GM12891 (cell line): ENCODE data around the gene OAS2.

Source experiments
- DNase-seq: peaks from one replicate; pipeline ENCODE4 v3.0.0; 2011; ENCODE audit warnings: low spot score; ENCODE audit not compliant: insufficient read length
- FAIRE-seq: peaks from 2 replicates; lab custom pipeline; 2011; peaks lifted over from hg19 to GRCh38; lab: Jason Lieb, UNC
- PAX5 ChIP-seq: IDR thresholded peaks from 2 replicates; pipeline ENCODE4 v1.6.1; 2011; ENCODE audit warnings: low read length, moderate library complexity, mild to moderate bottlenecking; ENCODE audit not compliant: insufficient read depth, severe bottlenecking
- POLR2A ChIP-seq: IDR thresholded peaks from 2 replicates; pipeline ENCODE4 v1.6.1; 2011; ENCODE audit warnings: low read depth, low read length, control low read depth
- POLR2AphosphoS5 ChIP-seq: IDR thresholded peaks from 2 replicates; pipeline ENCODE4 v1.6.1; 2011; ENCODE audit warnings: low read depth, low read length, control low read depth
- POU2F2 ChIP-seq: IDR thresholded peaks from 2 replicates; pipeline ENCODE4 v1.6.1; 2011; ENCODE audit warnings: low read depth, mild to moderate bottlenecking, control low read depth, low read length, moderate library complexity
- SPI1 ChIP-seq: IDR thresholded peaks from 2 replicates; pipeline ENCODE4 v1.6.1; 2011; ENCODE audit warnings: low read depth, low read length, control low read depth
- TAF1 ChIP-seq: IDR thresholded peaks from 2 replicates; pipeline ENCODE4 v1.6.1; 2011; ENCODE audit warnings: low read depth, low read length, control low read depth

Gene OAS2

DNA sequence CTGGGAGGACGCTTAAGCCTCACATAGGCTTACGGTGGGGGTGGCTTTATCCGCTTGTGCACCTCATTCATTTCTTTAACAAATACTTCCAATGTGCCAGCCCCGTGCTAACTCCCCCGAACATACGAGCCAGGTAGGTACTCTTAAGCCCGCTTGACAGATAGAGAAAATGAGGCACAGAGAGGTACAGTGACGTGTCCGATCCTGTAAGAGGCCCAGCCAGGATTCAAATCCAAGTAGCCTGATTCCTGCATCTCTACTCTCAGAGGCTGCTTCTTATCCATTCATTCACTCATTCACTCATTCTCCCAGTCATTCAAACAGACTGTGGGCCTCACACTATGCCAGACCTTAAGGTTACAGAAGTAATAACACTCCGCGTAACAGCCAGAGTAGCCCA, 39.6 kb upstream of the OAS2 start:
- FAIRE-seq = no peak

GRCh38 chr12:112939761-112940381, 38.4 kb upstream of the OAS2 start:
- FAIRE-seq = peak; percentile 88
- DNase-seq = peak; percentile 51
- TF ChIP-seq TAF1 (no peak), SPI1 (peak; percentile 97)

More for the DNA sequence above, 39.6 kb upstream of the OAS2 start:
- no peak for DNase-seq
- TF ChIP-seq POLR2A (no peak), POU2F2 (no peak)

DNA sequence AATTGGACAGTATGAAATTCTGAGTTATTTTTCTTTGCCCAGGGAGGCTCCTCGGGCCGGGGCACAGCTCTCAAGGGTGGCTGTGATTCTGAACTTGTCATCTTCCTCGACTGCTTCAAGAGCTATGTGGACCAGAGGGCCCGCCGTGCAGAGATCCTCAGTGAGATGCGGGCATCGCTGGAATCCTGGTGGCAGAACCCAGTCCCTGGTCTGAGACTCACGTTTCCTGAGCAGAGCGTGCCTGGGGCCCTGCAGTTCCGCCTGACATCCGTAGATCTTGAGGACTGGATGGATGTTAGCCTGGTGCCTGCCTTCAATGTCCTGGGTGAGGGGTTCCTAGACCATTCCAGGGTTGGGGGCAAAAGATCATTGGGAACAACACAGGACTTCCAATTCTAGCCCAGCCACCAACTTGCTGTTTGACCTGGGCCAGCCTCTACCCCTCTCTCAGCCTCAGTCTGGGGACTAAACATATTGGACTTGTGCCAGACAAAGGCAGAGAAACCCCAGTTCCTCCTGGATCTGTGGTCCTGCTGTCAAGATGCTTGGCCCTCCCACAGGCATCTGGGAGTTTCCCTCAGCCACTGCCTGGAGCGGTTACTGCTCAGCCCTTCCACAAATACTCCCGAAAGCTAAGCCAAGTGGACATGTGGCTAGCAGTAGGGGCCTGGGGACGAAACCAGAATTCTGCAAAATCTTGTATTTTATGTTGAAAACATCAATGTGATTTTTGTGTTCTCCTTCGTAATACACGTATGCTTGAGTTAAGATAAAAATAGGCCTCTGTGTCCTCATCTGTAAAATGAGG, 36.6 kb upstream of the OAS2 start:
- TF ChIP-seq SPI1 (no peak), POLR2A (no peak), TAF1 (no peak), PAX5 (no peak), POLR2AphosphoS5 (no peak), POU2F2 (no peak)
- no peak for FAIRE-seq
- DNase-seq = no peak

GRCh38 chr12:112942572-112942971, 35.7 kb upstream of the OAS2 start:
- FAIRE-seq = no peak

GRCh38 chr12:112944024-112944690, 34.2 kb upstream of the OAS2 start:
- TF ChIP-seq SPI1 = no peak
- no peak for TF ChIP-seq TAF1
- TF ChIP-seq POLR2AphosphoS5 = no peak
- no peak for TF ChIP-seq PAX5
- DNase-seq = no peak
- FAIRE-seq = no peak

More at GRCh38 chr12:112942572-112942971, 35.7 kb upstream of the OAS2 start:
- TF ChIP-seq POLR2AphosphoS5 (no peak), POLR2A (no peak), POU2F2 (no peak), TAF1 (no peak), SPI1 (no peak), PAX5 (no peak)
- no peak for DNase-seq

DNA sequence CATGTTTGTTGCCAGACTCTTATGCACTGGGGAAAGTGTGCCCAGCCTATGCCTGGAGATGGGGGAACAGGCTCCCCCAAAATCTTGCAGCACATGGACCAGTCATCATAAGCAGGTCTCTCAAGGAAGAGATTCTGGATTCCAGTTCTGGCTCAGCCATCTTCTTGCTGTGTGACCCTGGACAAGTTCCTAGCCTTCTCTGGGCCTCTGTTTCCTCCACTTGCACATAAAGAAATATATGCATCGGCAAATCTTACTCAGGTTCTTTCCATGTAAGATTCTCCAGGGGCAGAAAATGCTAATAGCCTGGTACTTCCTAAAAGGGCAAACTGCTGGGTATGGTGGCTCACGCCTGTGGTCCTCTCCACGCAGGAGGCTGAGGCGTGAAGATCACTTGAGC, 32.8 kb upstream of the OAS2 start:
- no peak for FAIRE-seq
- DNase-seq = no peak

GRCh38 chr12:112946236-112947000, 31.9 kb upstream of the OAS2 start:
- DNase-seq (no peak), FAIRE-seq (no peak)
- TF ChIP-seq PAX5 (no peak), POLR2AphosphoS5 (no peak), POLR2A (no peak), SPI1 (no peak), POU2F2 (no peak), TAF1 (no peak)

More for the DNA sequence above, 32.8 kb upstream of the OAS2 start:
- TF ChIP-seq SPI1 (no peak), PAX5 (no peak), POU2F2 (no peak), POLR2AphosphoS5 (no peak), TAF1 (no peak), POLR2A (no peak)

DNA sequence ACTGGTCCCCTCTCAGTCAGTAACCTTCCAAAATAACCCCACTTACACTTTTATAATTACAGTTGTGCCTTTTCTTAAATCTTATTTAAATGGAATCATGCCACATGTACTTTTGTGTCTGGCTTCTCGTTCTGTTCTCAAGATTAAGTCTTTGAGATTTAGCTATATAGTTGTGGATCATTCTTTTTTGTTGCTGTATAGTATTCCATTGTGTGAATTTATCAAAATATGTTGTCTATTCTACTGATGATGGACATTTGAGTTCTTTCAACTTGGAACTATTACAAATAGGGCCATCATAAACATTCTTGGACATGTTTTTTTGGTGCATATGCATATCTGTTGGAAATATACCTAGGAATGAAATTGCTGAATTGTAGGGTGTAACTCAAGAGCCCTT, 31.0 kb upstream of the OAS2 start:
- no peak for DNase-seq
- TF ChIP-seq SPI1 = no peak
- TF ChIP-seq POLR2AphosphoS5 = no peak
- no peak for TF ChIP-seq POLR2A
- no peak for TF ChIP-seq PAX5
- no peak for TF ChIP-seq POU2F2
- no peak for TF ChIP-seq TAF1
- FAIRE-seq = no peak

DNA sequence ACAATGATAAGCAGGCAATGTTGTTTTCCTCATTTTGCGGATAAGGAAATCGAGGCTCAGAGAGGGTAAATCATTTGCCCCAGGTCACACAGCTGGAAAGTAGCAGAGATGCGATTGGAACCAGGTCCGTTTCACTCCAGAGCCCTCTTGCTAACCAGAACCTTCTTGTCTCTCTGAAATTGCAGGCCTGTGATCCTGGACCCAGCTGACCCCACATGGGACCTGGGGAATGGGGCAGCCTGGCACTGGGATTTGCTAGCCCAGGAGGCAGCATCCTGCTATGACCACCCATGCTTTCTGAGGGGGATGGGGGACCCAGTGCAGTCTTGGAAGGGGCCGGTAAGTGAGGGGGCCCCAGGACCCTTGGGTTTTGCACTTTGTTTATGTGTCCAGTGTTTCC, 30.6 kb upstream of the OAS2 start:
- no peak for TF ChIP-seq POU2F2
- no peak for TF ChIP-seq TAF1
- no peak for TF ChIP-seq SPI1
- TF ChIP-seq POLR2A = no peak
- no peak for TF ChIP-seq POLR2AphosphoS5
- TF ChIP-seq PAX5 = no peak
- no peak for DNase-seq
- FAIRE-seq = no peak
